ENCODE data around the gene RMI1. TPM values are rescaled to one million over a fixed set of nuclear protein-coding genes. Genes with fewer than 3 reads are reported as not detected.
"Not testable (repeated sequence)": the region's sequence is repeated elsewhere in the genome, so short reads cannot be mapped to it uniquely, and the experiment has no call there.

Gene RMI1
- total RNA-seq: 9.4 TPM

GRCh38 chr9:83980395-83981125 is at the start of gene RMI1:
TSS of gene RMI1 (plus strand) at chr9:83980805. CDS start at chr9:84000987, 20,182 bp downstream.
- DNase-seq: peak; percentile 98

- no peak for DNase-seq
Observed at GRCh38 chr9:83930881-83931280, 49.7 kb upstream of the RMI1 start.

DNA sequence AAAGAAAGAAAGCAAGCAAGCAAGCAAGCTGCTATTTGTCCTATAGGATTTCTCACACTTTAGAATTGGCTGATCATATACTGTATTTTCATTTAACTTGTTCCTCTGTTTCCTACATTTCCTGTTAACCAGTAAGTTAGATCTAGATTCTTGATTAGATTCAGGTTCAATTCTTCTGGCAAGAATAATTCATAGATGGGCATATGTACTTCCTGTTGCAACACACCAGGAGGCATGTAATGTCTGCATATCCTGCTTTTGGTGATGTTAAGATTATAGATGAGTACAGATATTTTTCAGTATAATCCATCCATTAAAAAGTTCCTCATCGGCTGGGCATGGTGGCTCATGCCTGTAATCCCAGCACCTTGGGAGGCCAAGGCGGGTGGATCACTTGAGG is 48.6 kb upstream of the RMI1 start:
- DNase-seq: no peak

DNA sequence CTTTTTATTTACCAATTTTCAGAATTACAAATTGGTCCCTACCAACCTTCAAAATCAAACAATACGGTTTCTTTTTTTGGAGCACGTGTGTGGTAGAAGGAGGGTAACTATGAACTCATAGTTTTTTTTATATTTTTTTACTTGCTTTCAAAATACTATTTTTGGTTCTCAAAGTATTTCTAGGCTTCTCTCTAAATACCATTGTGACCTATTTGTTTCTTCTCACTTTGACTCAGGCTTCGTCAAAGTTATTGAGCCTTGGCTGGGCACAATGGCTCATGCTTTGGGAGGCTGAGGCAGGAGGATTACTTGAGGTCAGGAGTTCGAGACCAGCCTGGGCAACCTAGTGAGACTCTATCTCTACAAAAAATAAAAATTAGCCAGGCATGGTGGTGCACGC is 47.8 kb upstream of the RMI1 start:
- DNase-seq: no peak

GRCh38 chr9:83933790-83934189 is 46.8 kb upstream of the RMI1 start:
- no peak for DNase-seq

DNA sequence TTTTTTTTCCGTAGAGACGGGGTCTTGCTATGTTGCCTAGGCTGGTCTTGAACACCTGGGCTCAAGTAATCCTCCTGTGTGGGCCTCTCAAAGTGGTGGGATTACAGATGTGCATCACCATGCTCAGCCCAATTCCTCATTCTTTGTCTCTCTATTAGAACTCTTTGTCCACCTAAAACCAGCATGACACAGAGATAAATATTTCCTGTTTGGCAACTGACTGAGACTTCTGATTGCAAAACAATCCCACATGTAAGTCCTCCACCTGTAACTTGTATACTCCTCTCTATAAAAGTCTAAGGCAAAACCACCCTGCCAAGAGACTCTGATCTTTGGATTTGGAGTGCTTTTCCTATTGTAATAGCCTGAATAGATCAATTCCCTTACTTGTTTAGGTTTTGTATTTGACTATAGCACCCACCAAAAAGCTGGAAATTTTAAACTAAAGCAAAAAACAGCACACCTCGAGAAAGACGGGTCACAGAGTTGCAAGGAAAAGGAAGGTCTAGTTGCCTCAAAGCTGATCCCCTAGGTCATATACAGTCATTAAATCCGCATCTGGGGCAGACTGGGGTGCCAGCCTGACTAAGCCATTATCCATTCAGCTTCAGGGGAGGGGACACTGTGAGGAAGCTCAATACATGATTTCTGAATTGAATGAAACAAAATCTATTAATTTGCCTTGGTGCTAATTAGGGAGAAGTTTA is 45.9 kb upstream of the RMI1 start:
- no peak for DNase-seq

DNA sequence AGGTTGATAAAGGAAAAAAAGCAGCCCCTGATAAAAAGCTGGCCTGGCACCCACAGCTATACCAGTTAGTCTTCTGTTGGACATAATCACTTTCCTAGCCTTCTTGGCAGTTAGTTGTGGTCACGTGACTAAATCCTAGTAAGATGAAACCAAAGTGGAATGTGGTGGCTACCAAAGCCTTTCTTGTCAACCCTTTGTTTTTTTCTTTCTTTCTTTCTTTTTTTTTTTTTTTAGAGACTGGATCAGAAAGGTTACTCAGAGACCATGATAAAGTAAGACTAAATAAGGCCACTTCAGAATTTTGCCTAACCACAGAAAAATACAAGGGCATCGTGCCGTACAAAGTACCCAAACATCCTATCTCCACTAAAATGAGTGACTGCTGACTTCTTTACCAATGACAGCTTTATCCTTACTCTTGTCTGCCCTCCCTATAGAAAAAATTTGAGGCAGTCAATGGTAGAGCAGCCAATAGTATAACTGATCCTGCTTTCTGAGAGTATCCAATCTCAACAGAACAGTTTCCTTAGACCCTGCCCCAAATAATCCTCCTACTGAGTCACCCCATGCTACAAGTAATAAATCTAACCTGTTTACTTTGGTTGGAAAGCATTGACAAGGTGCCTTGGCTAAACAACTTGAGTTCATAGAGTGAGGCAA is 45.2 kb upstream of the RMI1 start:
- DNase-seq: no peak

GRCh38 chr9:83936523-83936922 is 44.1 kb upstream of the RMI1 start:
- DNase-seq: no peak

- DNase-seq: peak; percentile 22
Observed at GRCh38 chr9:83937861-83938455, 42.6 kb upstream of the RMI1 start.

DNA sequence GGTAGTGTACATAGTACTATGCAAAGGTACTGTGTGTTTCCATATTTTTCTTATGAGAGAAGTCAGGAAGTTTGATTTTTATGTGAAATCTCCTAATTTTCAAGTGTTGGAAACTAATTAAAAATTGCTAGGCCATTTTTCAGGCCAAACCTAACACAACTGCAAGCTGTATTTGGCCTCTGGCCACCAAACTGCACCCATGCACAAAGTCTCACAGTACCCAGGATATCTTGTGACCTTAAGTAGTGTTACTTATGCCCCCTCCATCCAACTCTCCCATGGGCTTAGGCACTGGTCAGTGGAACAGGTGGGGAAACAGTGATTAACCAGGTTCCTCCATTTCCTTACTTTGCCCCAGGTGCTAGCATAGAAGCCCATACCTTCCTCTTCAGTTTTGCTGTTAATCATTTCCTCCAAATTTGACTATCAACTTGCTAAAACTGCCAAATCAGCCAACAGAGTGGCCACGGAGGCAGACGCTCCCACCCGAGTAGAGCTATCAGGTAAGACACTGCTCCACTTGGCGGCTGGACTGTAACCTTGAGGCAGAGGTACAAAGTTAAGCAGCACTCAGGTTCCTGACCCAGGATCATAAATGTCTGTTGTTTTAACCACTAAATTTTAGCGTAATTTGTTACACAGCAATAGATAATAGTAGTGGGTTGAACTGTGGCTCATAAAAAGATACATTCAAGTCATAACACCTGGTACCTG is 39.9 kb upstream of the RMI1 start:
- DNase-seq: no peak

GRCh38 chr9:83948096-83948495 is 32.5 kb upstream of the RMI1 start:
- not testable (repeated sequence) for DNase-seq

DNA sequence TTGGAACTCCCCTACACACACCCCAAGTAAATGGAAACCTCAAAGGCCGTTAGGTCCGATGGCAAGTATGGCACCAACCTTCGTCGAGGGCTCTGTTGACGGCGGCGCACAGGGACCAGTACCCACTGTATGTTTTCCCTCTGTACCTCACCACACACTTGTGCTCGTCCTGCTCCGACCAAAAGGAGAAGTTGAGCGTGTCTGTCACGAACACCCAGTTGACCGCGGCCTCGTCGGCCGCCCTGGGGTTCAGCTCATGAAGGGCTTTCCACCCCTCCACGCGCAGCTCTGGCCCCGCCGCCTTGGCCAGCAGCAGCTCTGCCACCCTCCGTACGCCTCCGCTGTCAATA is 24.5 kb upstream of the RMI1 start:
- DNase-seq: no peak

DNA sequence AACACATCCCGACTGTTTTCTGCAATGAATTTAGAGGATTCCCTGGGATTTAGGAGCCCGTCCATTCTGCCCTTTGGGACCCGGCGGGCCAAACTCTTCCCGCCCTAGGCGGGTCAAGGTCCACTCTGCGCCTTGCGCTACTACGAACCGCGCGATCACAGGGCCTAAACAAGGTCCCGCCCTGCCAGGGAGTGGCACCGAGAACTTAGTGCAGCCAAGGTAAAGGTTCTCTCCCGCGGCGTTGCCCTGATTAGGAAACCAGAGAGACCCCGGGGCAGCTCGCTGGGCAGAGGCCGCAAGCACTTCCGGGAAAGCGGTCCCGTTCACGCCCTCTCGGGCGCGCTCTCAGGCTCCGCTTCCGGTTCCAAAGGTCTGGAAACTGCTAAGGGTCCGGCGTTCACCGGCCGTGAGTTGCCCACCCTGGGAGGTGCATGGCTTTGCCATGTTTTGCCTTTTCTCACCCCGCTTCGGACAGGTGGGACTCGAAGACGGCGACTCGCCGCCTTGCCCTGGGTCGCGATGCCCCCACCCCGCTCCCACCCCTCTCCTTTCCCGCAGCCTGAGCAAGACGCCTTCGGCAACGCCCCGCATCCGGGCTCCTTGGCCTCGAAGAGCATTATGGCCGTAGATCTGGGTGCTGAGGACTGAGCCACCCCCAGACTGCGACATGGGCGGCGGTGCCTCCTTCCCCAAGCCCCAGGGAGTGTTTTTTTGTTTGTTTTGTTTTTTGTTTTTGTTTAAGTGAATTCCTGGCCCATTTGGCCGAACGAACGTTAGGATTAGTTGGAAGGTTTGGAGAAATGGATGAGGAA is 24.0 kb upstream of the RMI1 start:
- DNase-seq: peak; percentile 57

- no peak for DNase-seq
Observed at GRCh38 chr9:83957248-83957513, 23.4 kb upstream of the RMI1 start.

DNA sequence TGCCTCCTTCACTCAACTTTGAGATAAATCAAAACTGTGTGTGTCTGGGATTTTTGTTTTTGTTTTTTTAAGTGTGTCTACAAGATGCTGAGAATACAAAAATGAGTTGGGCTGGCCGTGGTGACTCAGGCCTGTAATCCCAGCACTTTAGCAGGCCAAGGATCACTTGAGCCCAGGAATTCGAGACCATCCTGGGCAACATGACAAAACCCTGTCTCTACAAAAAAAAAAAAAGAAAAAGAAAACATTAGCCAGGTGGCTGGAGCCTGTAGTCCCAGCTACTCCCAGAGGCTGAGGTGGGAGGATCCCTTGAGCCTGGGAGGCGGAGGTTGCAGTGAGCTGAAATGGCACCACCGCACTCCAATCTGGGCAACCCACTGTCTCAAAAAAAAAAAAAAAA is 21.5 kb upstream of the RMI1 start:
- no peak for DNase-seq

DNA sequence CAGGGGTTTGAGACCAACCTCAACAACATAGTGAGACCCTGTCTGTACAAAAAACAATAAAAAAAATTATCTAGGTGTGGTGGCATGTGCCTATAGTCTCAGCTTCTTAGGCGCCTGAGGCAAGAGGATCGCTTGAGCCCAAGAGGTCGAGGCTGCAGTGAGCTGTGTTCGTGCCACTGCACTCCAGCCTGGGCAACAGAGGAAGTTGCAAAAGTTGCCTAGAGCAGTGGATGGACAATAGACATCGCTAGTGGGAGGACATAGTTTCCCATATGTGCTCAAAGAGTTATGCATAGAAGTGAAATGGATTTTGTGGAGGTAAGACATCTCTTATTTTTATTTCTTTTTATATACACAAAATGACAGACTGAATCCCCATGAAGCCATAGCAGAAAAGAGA is 19.6 kb upstream of the RMI1 start:
- no peak for DNase-seq

DNA sequence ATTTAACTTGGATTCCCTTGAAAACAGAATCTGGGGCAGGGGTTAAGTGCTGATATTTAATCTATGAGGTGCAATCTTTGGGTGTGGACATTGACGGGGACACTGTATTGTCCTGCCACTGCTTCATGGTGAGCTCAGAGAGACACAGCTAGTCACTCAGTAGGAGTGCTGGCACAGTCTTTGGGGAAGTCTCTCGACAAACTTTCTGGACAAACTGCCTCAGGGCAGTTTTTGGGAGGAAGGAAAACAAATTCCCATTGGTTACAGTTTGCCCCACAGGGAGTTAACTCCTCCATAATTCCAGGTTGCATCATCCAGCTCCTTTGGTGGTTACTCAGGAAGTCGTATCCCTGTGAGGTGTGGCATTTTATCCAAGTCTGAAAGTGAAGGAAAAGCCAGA is 18.4 kb upstream of the RMI1 start:
- DNase-seq: no peak

DNA sequence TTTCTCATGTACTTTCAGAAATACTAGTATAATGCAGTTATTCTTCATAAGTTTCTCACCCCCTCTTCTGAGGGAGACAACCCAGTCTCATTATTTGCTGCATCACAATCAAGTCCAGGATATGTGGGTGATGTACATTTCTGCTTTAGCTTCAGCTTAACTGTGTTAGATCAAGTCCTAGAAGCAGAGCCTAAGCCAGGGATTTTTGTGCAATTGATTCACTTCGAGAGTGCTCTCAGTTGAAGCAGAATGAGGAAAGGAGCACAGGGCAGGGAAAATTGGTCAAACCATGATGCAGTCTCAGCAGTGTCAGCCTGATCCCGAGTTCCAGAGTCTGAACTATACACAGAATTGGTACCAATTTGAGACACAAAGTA is 15.6 kb upstream of the RMI1 start:
- DNase-seq: no peak

GRCh38 chr9:83965350-83966208 is 15.0 kb upstream of the RMI1 start:
- no peak for DNase-seq

- DNase-seq: no peak
Observed at GRCh38 chr9:83966209-83966582, 14.4 kb upstream of the RMI1 start.

GRCh38 chr9:83967073-83967472 is 13.5 kb upstream of the RMI1 start:
- no peak for DNase-seq
